Endothelial cell of umbilical vein (primary cell): Measurements from ENCODE around the gene RUNDC1. TPM values are rescaled to one million over a fixed set of nuclear protein-coding genes. Genes with fewer than 3 reads are reported as not detected.

Source experiments
- BruUV-seq: library from RNA; stranded (reverse); fragments of 400-500 nt; replicated peaks from 2 replicates; lab custom pipeline; 2021; lab: Mats Ljungman, UMichigan
- CTCF ChIA-PET: fragments of 300-600, 350-600 bp; sonication (Branson Sonifier 250); formaldehyde crosslinking; loops from one replicate; lab custom pipeline; 2021; ENCODE audit warnings: antibody characterized with exemption, inconsistent platforms; lab: Charles Lee
- POLR2A ChIA-PET: fragments of 300-600, 350-600 bp; sonication (Branson Sonifier 250); formaldehyde crosslinking; loops from one replicate; lab custom pipeline; 2021; ENCODE audit warnings: antibody characterized with exemption, inconsistent platforms; lab: Charles Lee
- DNase-seq: peaks from one replicate; pipeline ENCODE4 v3.0.0-alpha.2; 2011; ENCODE audit warnings: low read depth, low spot score
- FAIRE-seq: peaks from 2 replicates; lab custom pipeline; 2011; peaks lifted over from hg19 to GRCh38; lab: Jason Lieb, UNC
- H2AFZ ChIP-seq: 2 replicates; pipeline ENCODE4 v1.6.0; 2012; ENCODE audit warnings: low read depth, low read length, control low read depth, inconsistent platforms
- H3K27ac ChIP-seq: 2 replicates; pipeline ENCODE4 v1.5.1; 2011; ENCODE audit warnings: low read depth, mild to moderate bottlenecking, control low read depth, low read length, moderate library complexity; ENCODE audit not compliant: insufficient read depth
- H3K27me3 ChIP-seq, 2 experiments: 2 replicates each; pipeline versions ENCODE4 v1.6.0 to v1.6.1; 2011; ENCODE audit warnings: low read length in 2 of 2, mixed read lengths in 1 of 2; ENCODE audit not compliant: control insufficient read depth in 2 of 2, insufficient read depth in 2 of 2
- H3K36me3 ChIP-seq, 2 experiments: 2 replicates in 1 of 2; 3 replicates in 1 of 2; pipeline ENCODE4 v1.5.1; 2011; ENCODE audit warnings: low read length in 2 of 2, mild to moderate bottlenecking in 1 of 2, moderate library complexity in 1 of 2; ENCODE audit not compliant: control insufficient read depth in 2 of 2, insufficient read depth in 2 of 2; ENCODE audit errors: extremely low read depth in 1 of 2
- H3K4me1 ChIP-seq: 3 replicates; pipeline ENCODE4 v1.5.1; 2011; ENCODE audit warnings: mild to moderate bottlenecking, low read length; ENCODE audit not compliant: control insufficient read depth, insufficient read depth; ENCODE audit errors: extremely low read depth
- H3K4me2 ChIP-seq: 2 replicates; pipeline ENCODE4 v1.6.1; 2011; ENCODE audit warnings: low read length, control low read depth, mixed read lengths; ENCODE audit not compliant: insufficient read depth
- H3K4me3 ChIP-seq, 3 experiments: fragments of 200-600 bp in 1 of 3; sonication (generic), shearing (Covaris generic) in 1 of 3; replicated peaks in 1 of 3; 2 replicates each; pipeline ENCODE4 v1.5.1; 2011 to 2016; ENCODE audit warnings: control low read depth in 3 of 3, low read length in 3 of 3, mild to moderate bottlenecking in 2 of 3, inconsistent platforms in 1 of 3, low read depth in 1 of 3, moderate library complexity in 1 of 3; ENCODE audit not compliant: insufficient read depth in 1 of 3
- H3K79me2 ChIP-seq: 2 replicates; pipeline ENCODE4 v1.6.0; 2012; ENCODE audit warnings: low read length, inconsistent platforms; ENCODE audit not compliant: control insufficient read depth, insufficient read depth
- H3K9ac ChIP-seq: replicated peaks from 2 replicates; pipeline ENCODE3; 2011; ENCODE audit warnings: low read length, control low read depth; ENCODE audit not compliant: insufficient read depth; ENCODE audit errors: extremely low read depth
- H3K9me1 ChIP-seq: replicated peaks from 3 replicates; pipeline ENCODE4 v1.6.0; 2011; ENCODE audit warnings: mild to moderate bottlenecking, low read length; ENCODE audit not compliant: control insufficient read depth, insufficient read depth; ENCODE audit errors: extremely low read depth
- H3K9me3 ChIP-seq: replicated peaks from 2 replicates; pipeline ENCODE4 v1.5.1; 2012; ENCODE audit warnings: low read length, inconsistent platforms; ENCODE audit not compliant: control insufficient read depth, insufficient read depth
- H4K20me1 ChIP-seq: replicated peaks from 2 replicates; pipeline ENCODE3; 2011; ENCODE audit warnings: mild to moderate bottlenecking, low read length; ENCODE audit not compliant: control insufficient read depth, insufficient read depth; ENCODE audit errors: extremely low read depth
- EZH2 ChIP-seq: IDR thresholded peaks from 2 replicates; pipeline ENCODE4 v1.6.1; 2012; ENCODE audit warnings: borderline replicate concordance, low read depth, mild to moderate bottlenecking, moderate library complexity, low read length, inconsistent platforms; ENCODE audit not compliant: severe bottlenecking
- FOS ChIP-seq: IDR thresholded peaks from 2 replicates; pipeline ENCODE4 v1.6.1; 2011; ENCODE audit warnings: mild to moderate bottlenecking, low read length, moderate library complexity, borderline replicate concordance; ENCODE audit not compliant: insufficient read depth
- GATA2 ChIP-seq: IDR thresholded peaks from 2 replicates; pipeline ENCODE4 v1.7.0; 2011; ENCODE audit warnings: low read depth, mild to moderate bottlenecking, moderate library complexity, mixed read lengths, low read length; ENCODE audit not compliant: insufficient read length, insufficient read depth
- JUN ChIP-seq: IDR thresholded peaks from 2 replicates; pipeline ENCODE4 v1.6.1; 2011; ENCODE audit warnings: borderline replicate concordance, low read depth; ENCODE audit not compliant: insufficient read length, insufficient read depth
- MYC ChIP-seq: IDR thresholded peaks from one replicate; pipeline ENCODE4 v1.6.1; 2011; ENCODE audit warnings: mild to moderate bottlenecking, low read depth, low read length
- POLR2A ChIP-seq: IDR thresholded peaks from 2 replicates; pipeline ENCODE4 v1.6.1; 2012; ENCODE audit warnings: low read depth, mild to moderate bottlenecking, control low read depth, low read length
- POLR2AphosphoS5 ChIP-seq: IDR thresholded peaks from 2 replicates; pipeline ENCODE4 v1.6.1; 2012; ENCODE audit warnings: low read depth, mild to moderate bottlenecking, control low read depth, low read length, moderate library complexity; ENCODE audit not compliant: insufficient read depth
- dilution Hi-C: fragments of 300-500 bp; cut with MboI; formaldehyde crosslinking; loops from one replicate; pipeline ENCODE4 v1.15.0; 2019; ENCODE audit warnings: low sequenced_read_pairs; ENCODE audit not compliant: extremely low pct_ligation_motif_present
- intact Hi-C: fragments of 100-400 bp; cut with micrococcal nuclease; formaldehyde crosslinking; loops from one replicate; pipeline ENCODE4 v1.10.0; 2022
- polyA plus RNA-seq, 4 experiments: library from polyadenylated mRNA; depleted of rRNA in 3 of 4; stranded (reverse) in 3 of 4; unstranded in 1 of 4; fragments of >200 nt; gene quantifications; 2 replicates each; pipeline versions ENCODE4 v1.2.1 to v1.2.3, GENCODE V29; 2011 to 2012; ENCODE audit warnings: missing spikeins in 1 of 4
- total RNA-seq: library from RNA; stranded (reverse); gene quantifications from 2 replicates; pipeline ENCODE4 v1.2.3, GENCODE V29; 2021
- TF ChIP-seq, protein P1 (sequence below), 2 donors: IDR thresholded peaks; 1 replicate in 1 of 2; 2 replicates in 1 of 2; pipeline ENCODE4 v1.5.1; 2011; ENCODE audit warnings: low read length in 2 of 2, mild to moderate bottlenecking in 2 of 2, moderate library complexity in 2 of 2, control low read depth in 1 of 2, inconsistent platforms in 1 of 2, low read depth in 1 of 2; ENCODE audit not compliant: insufficient read depth in 1 of 2; ENCODE audit errors: extremely low read depth in 1 of 2
- TF ChIP-seq, protein P2 (sequence below): IDR thresholded peaks from 2 replicates; pipeline ENCODE4 v1.6.1; 2011; ENCODE audit not compliant: insufficient read depth, insufficient read length

The RUNDC1 gene
- total and polyA plus RNA-seq, 2 donors (not counting 3 experiments of a cell fraction or from before 2014, with no cell fraction given), result 9.2 to 12.0 TPM

DNA sequence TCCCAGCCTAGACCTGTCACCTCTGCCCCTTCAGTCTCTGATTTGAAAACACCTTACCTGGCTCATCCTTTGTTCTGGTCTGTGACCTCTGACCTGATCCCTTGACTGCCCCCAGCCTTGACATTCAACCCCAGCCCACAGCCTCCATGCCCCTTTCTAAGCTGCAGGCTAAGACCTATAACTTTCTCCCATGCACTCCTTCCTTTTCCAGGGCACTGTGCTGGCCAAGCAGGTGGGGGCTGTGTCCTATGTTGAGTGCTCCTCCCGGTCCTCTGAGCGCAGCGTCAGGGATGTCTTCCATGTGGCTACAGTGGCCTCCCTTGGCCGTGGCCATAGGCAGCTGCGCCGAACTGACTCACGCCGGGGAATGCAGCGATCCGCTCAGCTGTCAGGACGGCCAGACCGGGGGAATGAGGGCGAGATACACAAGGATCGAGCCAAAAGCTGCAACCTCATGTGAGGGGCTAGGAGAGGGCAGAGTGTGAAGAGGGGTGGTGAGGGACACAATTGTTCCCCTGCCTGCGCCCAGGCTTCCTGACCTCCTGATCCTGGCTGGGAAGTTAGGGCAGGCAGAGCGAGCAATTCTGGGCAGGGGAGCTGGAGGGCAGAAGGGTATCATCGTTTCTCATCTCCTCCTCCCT is 48.0 kb downstream of the RUNDC1 start:
- Histone ChIP-seq H3K9ac (no peak overlapping the region), H2AFZ (no peak overlapping the region), H3K79me2 (no peaks in the 10 kb centered on the region), H3K9me3 (no peaks in the 10 kb centered on the region), H3K4me1 (peaks cover 3% of the 10 kb centered on the region), H3K36me3 (no peaks in the 10 kb centered on the region), H3K4me3 (no peak overlapping the region), H3K27me3 (peaks cover 0 to 1% of the 10 kb centered on the region in 2 experiments), H3K27ac (no peak overlapping the region), H4K20me1 (no peaks in the 10 kb centered on the region), H3K4me2 (no peak overlapping the region), H3K9me1 (no peaks in the 10 kb centered on the region)
- DNase-seq (no peak), FAIRE-seq (no peak)
- ChIA-PET POLR2A (no interaction called here), CTCF (no interaction called here)
- TF ChIP-seq, protein P1, sequence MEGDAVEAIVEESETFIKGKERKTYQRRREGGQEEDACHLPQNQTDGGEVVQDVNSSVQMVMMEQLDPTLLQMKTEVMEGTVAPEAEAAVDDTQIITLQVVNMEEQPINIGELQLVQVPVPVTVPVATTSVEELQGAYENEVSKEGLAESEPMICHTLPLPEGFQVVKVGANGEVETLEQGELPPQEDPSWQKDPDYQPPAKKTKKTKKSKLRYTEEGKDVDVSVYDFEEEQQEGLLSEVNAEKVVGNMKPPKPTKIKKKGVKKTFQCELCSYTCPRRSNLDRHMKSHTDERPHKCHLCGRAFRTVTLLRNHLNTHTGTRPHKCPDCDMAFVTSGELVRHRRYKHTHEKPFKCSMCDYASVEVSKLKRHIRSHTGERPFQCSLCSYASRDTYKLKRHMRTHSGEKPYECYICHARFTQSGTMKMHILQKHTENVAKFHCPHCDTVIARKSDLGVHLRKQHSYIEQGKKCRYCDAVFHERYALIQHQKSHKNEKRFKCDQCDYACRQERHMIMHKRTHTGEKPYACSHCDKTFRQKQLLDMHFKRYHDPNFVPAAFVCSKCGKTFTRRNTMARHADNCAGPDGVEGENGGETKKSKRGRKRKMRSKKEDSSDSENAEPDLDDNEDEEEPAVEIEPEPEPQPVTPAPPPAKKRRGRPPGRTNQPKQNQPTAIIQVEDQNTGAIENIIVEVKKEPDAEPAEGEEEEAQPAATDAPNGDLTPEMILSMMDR (IDR thresholded peaks at IDR 0.05; ENCODE audit: extremely low read depth in 1 of 2, insufficient read depth in 1 of 2, low read depth in 1 of 2, low read length in 2 of 2), result no peak
- no peak for TF ChIP-seq MYC
- TF ChIP-seq POLR2A, result no peak
- no peak for TF ChIP-seq GATA2
- no peak for TF ChIP-seq JUN
- no peak for TF ChIP-seq POLR2AphosphoS5
- no peak for TF ChIP-seq FOS
- TF ChIP-seq EZH2, result no peak
- TF ChIP-seq, protein P2, sequence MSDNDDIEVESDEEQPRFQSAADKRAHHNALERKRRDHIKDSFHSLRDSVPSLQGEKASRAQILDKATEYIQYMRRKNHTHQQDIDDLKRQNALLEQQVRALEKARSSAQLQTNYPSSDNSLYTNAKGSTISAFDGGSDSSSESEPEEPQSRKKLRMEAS, result no peak
- intact Hi-C loops (no loop called here), dilution Hi-C loops (no loop called here)
- no TSS peak for BruUV-seq
